Fibroblast of skin of back (primary cell): ENCODE data around the gene ATP5MC3. TPM values are rescaled to one million over a fixed set of nuclear protein-coding genes. Genes with fewer than 3 reads are reported as not detected.
"Not testable (repeated sequence)": the region's sequence is repeated elsewhere in the genome, so short reads cannot be mapped to it uniquely, and the experiment has no call there.

Experiments used
- DNase-seq: peaks from one replicate; pipeline ENCODE4 v3.0.0-alpha.2; 2013
- polyA plus RNA-seq, 2 experiments: library from polyadenylated mRNA; unstranded; fragments of 120-200 nt; gene quantifications; one replicate each; pipeline ENCODE4 v1.2.1, GENCODE V29; 2013; ENCODE audit not compliant: insufficient read length in 2 of 2

Gene ATP5MC3
- polyA plus RNA-seq (2013, experiment 1 of 2; ENCODE audit: insufficient read length) = 237 TPM
- 184 TPM for polyA plus RNA-seq (2013, experiment 2 of 2; ENCODE audit: insufficient read length)

DNA sequence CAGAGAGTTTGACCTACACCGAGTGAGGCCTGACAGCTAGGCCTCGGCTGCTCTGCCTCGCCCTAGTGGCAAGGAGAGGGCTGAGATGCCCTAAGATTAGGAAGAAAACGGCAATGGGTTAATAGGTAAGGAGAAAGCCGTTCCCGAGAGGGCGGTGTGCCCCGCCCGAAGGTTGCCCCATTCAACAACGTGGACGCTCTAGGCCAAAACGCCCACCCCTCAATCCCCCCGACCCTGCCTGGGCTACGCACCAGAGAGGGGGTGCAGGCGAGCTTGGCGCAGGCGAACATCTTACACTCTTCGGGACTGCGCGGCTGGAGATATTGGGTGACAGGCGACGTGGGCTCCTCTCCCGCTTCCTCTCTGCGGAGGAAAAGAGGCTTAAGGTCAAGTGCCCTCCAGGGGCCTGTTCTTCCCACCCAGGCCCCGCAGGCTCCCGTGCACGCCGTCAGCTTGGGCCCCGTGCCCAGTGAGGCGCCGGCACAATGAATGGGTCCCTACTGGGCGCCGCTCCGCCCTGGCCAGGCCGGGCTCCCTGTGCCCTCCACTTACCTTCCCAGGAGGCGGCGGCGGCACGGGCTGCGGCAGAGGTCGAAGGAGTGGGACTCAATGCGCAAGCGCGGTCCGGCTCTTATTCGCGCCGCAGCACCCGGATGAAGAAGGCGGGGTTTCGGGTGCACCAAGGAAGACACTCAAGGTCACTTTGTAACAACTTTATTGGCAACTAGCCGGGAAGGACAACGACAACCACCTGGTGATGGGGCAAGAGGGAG is at the start of gene ATP5MC3:
Gene ATP5MC3 (minus strand): TSS at position 607 of the 773 bp plus-strand sequence. CDS start 317 bp downstream, at position 290.
- DNase-seq = peak; percentile 95

GRCh38 chr2:175228601-175229000 is 47.1 kb upstream of the ATP5MC3 start:
- DNase-seq = not testable (repeated sequence)

- no peak for DNase-seq
Measured at GRCh38 chr2:175228179-175228578, 46.7 kb upstream of the ATP5MC3 start.

DNA sequence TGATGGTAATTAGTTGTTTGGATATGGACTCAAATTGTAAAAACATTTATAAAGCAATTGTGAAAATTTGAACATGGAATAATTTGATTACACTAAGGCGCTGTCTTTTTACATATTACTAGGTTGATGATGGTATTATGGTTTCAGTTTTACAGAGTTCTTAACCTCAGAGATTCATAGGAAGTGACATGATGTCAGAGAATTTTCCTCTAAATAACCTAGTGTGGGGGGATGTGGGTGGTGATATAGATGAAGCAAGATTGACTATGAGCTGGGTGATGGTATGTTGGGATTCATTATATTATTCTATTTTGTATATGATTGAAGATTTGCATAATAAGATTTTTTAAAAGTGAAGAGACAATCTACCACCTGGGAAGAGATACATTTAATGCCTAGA is 45.9 kb upstream of the ATP5MC3 start:
- no peak for DNase-seq

- no peak for DNase-seq
Measured at GRCh38 chr2:175220075-175220474, 38.6 kb upstream of the ATP5MC3 start.

GRCh38 chr2:175218551-175218950 is 37.0 kb upstream of the ATP5MC3 start:
- no peak for DNase-seq

GRCh38 chr2:175207741-175208438 is 26.4 kb upstream of the ATP5MC3 start:
- DNase-seq = no peak

GRCh38 chr2:175206866-175207265 is 25.4 kb upstream of the ATP5MC3 start:
- DNase-seq = no peak

GRCh38 chr2:175205523-175205922 is 24.0 kb upstream of the ATP5MC3 start:
- DNase-seq = peak; percentile 56

DNA sequence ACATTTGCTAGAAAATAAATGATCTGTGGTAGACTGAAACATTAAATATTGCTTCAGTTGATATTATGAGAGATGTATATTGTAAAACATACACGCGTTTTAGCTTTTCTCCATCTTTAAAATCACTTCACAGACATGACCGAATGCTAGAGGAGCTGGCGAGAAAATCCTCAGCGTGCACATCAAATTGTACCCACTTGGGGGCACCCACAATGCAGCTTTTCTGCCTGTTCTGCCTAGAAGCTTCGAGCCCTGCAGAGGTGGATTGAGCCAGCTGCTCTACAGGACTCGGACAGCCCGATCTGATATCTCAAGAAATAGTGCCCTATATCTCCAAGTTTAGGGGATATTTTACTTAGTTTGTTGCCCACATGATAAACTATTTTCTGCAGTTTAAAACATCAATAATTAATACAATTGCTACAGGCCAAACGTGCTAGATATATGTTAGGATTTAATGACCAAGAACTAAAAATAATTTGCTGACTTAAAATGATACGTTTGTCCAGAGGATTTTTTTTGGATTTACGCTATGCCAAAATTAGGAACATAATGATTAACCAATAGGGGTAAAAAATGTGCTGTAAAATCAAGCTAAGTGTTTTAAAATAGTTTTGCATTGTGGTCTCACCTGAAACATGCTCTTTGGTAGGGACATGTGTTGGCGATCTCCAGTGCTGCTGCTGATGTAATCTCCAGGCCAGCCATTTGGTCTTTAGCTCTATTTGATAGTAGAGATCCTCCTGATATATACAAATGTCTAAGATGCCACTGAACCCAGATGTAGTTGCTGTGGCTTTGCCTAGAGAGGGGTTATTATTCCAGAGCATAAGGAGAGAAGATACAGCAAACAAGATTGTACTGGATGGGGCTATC is 22.3 kb upstream of the ATP5MC3 start:
- DNase-seq = peak; percentile 43

GRCh38 chr2:175195012-175195411 is 13.5 kb upstream of the ATP5MC3 start:
- DNase-seq = no peak

DNA sequence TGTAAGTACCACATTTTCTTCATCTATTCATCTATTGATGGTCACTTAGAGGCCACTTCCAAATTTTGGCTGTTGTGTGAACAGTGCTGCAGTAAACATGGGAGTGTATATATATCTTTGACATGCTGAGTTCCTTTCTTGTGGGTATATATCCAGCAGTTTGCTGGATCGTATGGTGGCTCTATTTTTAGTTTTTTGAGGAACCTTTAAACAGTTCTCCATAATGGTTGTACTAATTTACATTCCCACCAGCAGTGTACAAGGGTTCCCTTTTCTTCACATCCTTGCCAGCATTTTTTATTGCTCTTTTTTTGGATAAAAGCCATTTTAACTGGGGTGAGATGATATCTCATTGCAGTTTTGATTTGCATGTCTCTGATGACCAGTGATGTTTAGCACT is 7.3 kb upstream of the ATP5MC3 start:
- no peak for DNase-seq

GRCh38 chr2:175187378-175187777 is 5.9 kb upstream of the ATP5MC3 start:
- peak; percentile 25 for DNase-seq

GRCh38 chr2:175183674-175184073 is 2.2 kb upstream of the ATP5MC3 start:
- DNase-seq = no peak

DNA sequence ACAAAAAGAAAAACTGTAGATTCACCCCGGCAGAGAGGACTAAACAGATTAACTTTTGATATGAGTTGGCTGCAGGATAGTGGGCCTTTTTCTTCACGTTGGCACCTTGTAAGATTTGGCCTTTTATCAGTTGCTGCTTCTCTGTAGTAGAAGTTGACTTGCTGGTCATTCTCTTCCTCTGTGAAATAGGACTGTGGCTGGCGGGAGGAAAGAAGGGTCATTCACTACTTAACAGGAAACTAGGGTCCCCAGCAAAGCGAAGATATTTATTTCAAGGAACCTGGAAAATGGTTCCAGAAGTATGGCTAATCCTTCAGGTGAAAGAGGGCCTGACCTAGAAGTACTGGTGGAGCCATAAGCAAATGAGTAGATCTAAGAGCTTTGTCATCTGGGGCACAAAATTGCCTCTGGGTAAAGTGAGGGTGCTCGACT is 383 bp upstream of the ATP5MC3 start:
- DNase-seq = no peak

DNA sequence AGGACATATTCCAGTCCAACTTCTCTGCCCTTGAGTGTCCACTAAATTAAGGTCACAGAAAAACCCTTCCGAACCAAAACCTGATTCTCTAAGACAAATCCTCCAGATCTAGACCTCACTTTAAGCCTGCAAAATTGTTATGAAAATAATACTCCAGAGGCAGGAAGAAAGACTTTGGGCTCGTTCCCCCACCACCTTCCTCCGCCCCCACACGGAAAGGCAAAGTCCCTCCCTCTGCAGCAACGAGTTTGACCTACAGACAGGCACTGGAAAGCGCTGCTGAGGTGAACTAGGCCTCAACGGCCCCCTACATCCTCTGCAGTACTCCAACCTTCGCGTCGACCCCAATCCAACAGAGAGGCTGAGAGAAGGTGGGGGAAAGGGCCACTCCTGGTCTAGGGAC is 808 bp downstream of the ATP5MC3 start:
- DNase-seq = peak; percentile 51

DNA sequence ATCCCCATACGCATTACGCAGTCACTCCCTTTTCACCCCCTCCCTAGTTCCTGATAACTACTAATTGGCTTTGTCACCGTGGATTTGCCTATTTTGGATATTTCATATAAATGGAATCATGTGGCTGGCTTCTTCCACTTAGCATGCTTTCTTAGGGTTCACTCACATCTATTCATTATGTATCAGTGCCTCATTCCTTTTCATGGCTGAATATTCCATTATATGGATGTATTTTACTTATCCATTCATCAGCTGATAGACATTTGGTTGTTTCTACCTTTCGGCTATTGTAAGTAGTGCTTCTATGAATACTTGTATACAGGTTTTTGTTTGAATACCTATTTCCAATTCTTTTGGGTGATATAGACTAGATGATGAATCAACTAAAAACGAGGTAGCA is 4.9 kb downstream of the ATP5MC3 start:
- DNase-seq = no peak

DNA sequence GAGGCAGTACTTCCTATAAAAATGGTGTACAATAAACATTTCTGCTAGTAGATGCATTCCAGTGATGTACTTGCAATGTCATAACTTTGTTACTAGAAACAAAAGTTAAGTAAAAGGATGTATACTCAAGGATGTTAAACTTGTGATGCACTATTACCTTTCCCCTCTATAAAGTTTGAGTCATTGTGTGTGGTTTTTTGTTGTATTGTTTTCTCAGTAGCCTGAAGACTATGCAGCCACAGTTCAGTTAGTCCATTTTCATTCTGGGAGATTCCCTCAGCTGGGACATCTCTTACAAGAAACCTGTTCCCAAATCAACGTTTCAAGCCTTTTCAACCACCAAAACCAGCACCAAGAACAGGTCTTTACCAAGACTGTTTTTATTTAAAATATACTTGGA is 5.6 kb downstream of the ATP5MC3 start:
- no peak for DNase-seq

GRCh38 chr2:175175320-175175719 is 6.2 kb downstream of the ATP5MC3 start:
- no peak for DNase-seq

GRCh38 chr2:175170659-175171304 is 10.7 kb downstream of the ATP5MC3 start:
- DNase-seq = no peak

DNA sequence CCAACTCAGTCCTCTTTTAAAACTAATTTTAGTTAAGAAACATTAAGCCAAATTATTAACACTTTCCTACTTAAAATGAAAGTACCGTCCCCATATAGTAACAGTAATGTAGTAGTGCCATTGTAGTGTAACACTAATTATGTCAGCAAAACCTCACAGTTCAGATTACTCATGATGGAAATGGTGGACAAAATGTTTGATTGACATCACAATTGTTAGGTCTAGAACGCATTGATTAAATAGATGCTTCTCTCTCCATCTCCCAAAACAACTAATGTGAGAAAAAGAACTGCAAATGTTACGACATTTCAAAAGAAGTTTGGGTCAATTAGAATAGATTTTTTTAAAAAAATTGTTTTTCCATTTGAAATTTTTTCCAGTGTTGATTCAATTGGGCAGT is 12.3 kb downstream of the ATP5MC3 start:
- no peak for DNase-seq

GRCh38 chr2:175168564-175168945 is 13.0 kb downstream of the ATP5MC3 start:
- DNase-seq = no peak
